T-helper 22 cell (primary cell): Measurements from ENCODE around the gene SHISA4.
"Not testable (repeated sequence)": the region's sequence is repeated elsewhere in the genome, so short reads cannot be mapped to it uniquely, and the experiment has no call there.

Experiments
- DNase-seq: peaks from one replicate; pipeline ENCODE4 v3.0.0-alpha.2; 2020; ENCODE audit warnings: low read depth

Gene SHISA4

GRCh38 chr1:201888282-201889089, at the start of gene SHISA4:
SHISA4 (plus strand) TSS chr1:201888898; CDS start chr1:201888995, 97 bp downstream.
- DNase-seq, result no peak

- not testable (repeated sequence) for DNase-seq
These were observed 49.6 kb upstream of the SHISA4 start for GRCh38 chr1:201839089-201839488.

DNA sequence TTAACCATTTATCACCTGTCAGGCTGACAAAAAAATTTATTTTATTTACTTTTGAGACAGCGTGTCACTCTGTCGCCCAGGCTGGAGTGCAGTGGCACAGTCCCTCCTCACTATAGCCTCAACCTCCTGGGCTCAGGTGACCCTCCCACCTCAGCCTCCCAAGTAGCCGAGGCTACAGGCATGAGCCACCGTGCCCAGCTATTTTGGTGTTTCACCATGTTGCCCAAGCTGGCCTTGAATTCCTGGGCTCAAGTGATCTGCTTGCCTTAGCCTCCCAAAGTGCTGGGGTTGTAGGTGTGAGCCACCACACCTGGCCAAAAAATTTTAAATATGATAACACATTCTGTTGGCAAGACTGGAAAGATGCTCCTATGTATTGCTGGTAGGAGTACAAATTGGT, 48.6 kb upstream of the SHISA4 start:
- DNase-seq, result no peak

- DNase-seq, result no peak
These were observed 48.2 kb upstream of the SHISA4 start for GRCh38 chr1:201840490-201840889.

- no peak for DNase-seq
These were observed 47.3 kb upstream of the SHISA4 start for GRCh38 chr1:201841265-201841912.

DNA sequence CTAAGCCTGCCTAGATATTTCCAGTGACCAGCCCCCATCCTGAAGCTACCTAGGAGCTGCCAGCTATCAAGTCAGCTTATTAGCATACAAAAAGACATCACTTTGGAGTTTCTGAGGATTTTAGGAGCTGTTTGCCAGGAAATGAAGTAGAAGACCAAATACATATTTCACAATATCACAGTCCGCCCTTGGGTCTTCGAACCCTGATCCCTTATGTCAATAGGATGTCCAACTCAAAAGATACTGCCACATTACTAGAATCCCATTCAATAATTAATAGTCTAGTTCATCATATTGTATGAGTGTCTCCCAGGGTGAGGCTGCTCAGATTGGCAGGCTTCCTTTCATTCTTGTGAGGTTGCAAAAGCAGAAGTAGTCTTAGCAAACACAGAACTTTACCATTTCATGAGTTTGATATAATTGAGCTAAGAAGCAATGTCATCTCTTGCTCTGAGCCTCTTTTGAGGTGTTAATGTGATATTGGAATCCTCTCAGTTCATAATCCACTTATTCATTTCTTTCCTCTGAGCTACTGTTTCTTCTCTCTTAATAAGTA, 46.1 kb upstream of the SHISA4 start:
- no peak for DNase-seq

DNA sequence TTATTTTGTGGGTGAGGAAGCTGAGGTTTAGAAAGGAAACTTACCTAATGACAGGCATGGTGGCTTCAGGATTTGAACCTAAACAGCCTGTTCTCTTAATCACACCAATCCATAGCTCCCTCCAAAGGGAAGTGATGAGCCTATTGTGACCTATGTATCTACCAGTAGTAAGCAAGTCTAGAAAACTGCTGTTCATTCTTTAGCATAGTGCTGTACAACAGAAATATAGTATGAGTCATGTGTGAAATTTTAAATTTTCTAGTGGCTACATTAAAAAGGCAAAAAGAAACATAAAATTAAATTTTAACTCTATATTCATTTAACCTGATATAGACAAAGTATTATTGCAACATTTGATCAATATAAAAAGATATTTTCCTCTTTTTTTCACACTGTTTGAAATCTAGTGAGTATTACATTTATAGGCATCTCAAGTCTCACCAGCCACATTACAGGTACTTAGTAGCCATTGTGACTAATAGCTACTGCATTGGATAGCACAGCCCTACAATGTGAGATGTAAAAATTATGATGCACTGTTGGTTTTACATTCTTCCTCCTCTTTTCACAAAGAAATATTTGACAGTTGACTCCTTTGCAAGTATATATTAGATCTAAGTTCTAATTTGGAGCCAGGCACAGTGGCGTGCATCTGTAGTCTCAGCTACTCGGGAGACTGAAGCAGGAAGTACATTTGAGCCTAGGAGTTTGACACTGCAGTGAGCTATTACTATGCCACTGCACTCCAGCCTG, 43.2 kb upstream of the SHISA4 start:
- DNase-seq, result no peak

GRCh38 chr1:201847150-201847549, 41.5 kb upstream of the SHISA4 start:
- no peak for DNase-seq

DNA sequence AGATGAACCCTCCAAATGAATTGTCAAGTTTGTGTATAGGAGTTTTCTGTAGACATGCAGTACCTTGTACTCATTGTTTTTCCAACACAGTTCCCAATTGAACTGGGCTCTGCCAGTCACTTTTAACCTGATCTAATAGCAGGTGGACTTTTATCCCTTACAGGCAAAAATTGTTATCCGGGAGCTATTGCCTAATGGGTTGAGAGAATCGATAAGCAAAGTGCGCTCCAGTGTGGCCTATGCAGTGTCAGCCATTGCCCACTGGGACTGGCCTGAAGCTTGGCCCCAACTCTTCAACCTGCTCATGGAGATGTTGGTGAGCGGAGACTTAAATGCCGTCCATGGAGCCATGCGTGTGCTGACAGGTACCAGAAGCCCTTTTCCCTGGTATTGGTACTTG, 40.5 kb upstream of the SHISA4 start:
- no peak for DNase-seq

DNA sequence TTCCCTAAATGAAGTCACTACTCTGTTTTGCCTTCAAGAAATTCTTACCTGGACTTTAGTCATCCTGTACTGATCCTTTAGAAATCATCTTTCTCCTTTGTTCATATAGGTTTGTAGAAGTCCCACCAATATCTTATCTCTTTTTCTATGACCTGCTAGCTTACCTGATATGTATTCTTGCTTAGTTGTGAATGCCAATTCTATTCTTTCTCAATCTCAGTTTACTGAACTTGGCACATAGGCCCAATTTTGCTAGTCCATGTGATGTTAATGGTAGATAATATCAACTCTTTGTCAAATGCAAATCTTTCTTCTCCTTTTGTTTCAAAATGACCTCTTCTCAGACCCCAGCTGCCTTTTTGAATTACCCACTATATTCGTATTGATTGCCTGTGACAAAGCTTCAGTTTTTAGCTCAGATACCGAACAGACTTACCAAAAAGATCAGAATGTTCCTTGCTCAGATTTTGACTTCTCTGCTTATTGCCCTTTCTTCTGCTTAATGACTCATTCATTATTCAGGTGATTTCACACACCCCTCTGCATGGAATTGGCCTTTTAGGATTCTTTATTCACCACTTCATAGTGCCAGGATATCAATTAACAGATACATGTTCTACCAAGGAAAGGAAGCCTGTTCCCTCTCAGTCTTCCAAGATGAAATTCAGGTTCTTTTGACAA, 39.2 kb upstream of the SHISA4 start:
- DNase-seq, result no peak

GRCh38 chr1:201850053-201850397, 38.7 kb upstream of the SHISA4 start:
- DNase-seq, result no peak

- no peak for DNase-seq
These were observed 36.7 kb upstream of the SHISA4 start for GRCh38 chr1:201851949-201852348.

DNA sequence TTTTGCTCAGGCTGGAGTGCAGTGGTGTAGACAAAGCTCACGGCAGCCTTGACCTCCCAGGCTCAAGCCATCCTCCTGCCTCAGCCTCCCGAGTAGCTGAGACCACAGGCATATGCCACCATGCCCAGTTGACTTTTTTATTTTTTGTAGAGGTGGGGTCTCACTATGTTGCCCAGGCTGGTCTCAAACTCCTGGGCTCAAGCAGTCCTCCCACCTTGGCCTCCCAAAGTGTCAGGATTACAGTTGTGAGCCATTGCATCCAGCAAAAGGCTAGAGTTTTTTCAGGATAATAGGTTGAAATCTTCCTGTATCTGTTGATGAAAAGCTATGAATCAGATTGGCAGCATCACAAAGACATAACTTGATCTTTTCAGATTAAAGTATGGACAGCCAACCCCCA, 32.0 kb upstream of the SHISA4 start:
- DNase-seq, result not testable (repeated sequence)

GRCh38 chr1:201859424-201859823, 29.3 kb upstream of the SHISA4 start:
- no peak for DNase-seq

DNA sequence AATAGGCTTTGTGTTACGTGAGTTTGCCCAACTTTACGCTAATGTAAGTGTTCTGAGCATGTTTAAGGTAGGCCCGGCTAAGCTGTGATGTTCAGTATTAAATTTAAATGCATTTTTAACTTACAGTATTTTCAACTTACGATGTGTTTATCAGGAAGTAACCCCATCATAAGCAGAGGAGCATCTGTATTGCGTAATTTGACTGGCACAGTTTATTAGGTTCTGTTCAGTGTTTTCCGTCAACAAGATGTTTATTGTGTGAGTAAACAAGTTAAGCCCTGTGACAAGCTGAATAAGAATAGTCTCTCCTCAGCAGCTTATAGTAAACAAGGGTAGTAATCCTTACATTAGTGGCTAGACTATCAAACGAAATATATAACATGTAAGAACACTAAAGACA, 27.2 kb upstream of the SHISA4 start:
- no peak for DNase-seq

GRCh38 chr1:201870397-201870796, 18.3 kb upstream of the SHISA4 start:
- no peak for DNase-seq

- DNase-seq, result no peak
These were observed 14.0 kb upstream of the SHISA4 start for GRCh38 chr1:201874672-201875071.

DNA sequence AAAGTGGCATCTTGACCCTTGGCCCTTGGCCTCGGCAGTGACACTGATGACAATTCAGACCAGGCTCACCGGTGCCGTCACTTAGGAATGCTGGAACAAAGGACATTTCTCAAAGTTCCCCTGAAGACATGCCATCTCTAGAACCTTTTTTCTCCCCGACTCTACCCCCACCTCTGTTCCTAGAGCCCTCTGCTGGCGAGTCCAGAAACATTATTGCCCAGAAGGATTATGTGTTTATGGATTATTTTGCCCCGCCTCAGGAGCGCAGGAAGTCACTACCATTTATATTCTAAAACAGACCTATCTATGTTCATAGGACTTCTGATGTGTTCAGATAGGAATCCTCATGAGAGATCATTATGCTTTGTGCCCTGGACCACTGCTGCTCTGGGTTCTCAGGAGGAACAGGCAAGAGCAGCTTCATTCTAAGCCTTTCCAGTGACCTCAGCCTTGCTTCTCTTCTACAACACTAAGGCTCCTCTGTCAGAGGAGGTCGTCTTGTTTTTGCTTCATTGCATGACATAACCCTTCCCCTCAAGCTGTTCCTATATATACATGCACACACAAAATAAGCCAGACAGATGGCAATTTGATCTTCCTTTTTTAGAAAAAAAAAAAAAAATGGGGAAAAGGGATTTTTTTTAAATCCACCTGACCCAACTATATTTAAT, 12.4 kb upstream of the SHISA4 start:
- no peak for DNase-seq

DNA sequence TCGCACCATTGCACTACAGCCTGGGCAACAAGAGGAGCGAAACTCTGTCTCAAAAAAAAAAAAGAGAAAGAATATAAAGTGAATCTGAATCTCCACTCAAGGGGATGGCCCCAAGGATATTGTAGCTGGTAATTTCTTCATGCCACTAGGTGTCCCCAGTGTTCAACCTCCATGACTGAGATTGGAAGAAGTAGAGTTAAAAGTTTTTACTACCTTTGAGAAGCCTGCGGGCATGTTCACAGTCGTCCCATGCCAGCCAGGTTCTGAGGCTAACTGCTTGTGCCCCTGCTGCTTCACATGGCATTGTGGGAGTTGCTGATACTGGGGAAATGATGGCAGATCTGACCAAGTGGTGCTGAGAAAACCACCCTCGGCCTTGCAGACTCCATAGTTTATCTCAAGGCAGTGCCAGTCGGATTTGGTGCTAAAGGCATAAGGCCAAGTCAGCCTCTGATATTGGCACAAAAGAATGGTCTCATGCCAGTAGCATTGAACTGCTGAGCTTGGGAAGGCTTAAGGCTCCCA, 10.8 kb upstream of the SHISA4 start:
- DNase-seq, result no peak

DNA sequence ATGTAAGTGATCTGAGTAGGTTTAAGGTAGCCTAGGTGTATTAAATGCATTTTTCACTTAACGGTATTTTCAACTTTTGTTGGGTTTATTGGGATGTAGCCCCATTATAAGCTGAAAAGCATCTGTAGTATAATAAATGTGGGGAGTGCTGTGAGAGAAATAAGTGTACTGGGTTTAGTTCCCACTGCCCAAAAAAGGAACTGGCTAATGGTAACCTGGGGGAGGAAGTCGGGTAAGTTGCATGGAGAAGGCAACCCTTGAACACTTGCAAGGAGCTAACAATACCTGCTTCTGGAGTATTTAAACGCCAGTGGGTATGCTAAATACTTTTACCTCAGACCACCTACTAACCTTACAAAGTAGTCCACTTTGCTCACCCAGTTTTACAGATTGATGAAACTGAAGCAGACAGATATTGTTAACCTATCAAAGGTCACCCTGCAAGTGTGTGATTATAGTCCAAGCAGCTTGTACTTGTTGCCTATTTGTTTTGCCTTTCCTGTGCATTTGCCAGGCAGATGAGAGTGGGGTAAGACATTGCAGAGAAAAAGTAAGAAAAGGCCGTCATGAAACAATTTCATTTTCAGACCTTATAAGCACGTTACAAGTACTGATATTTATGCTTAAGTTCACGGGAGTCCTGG, 7.6 kb upstream of the SHISA4 start:
- DNase-seq, result no peak

GRCh38 chr1:201881617-201882016, 7.1 kb upstream of the SHISA4 start:
- no peak for DNase-seq
